BLaER1 treated with 17β-estradiol and CSF1 and Interleukin-3, amounts not matched to agents 10 nM and 100 nM (cell line): ENCODE measurements around the gene TSPAN18.

Experiments used
- H3K27ac ChIP-seq, 11 experiments: shearing (Covaris generic); formaldehyde crosslinking; 2 replicates each; pipeline ENCODE4 v1.8.1; 2022
- H3K27me3 ChIP-seq, 11 experiments: shearing (Covaris generic); formaldehyde crosslinking; 2 replicates each; pipeline ENCODE4 v1.8.1; 2022
- H3K36me3 ChIP-seq, 11 experiments: shearing (Covaris generic); formaldehyde crosslinking; 2 replicates each; pipeline ENCODE4 v1.8.1; 2022
- H3K4me1 ChIP-seq, 10 experiments: shearing (Covaris generic); formaldehyde crosslinking; 2 replicates each; pipeline ENCODE4 v1.8.1; 2022
- H3K4me2 ChIP-seq, 11 experiments: shearing (Covaris generic); formaldehyde crosslinking; 2 replicates each; pipeline ENCODE4 v1.8.1; 2022
- H3K4me3 ChIP-seq, 10 experiments: shearing (Covaris generic); formaldehyde crosslinking; 2 replicates each; pipeline ENCODE4 v1.8.1; 2022
- H3K9ac ChIP-seq, 11 experiments: shearing (Covaris generic); formaldehyde crosslinking; 2 replicates each; pipeline ENCODE4 v1.8.1; 2022
- H3K9me3 ChIP-seq, 11 experiments: shearing (Covaris generic); formaldehyde crosslinking; replicated peaks in 1 of 11; 2 replicates each; pipeline ENCODE4 v1.8.1; 2022
- H4K20me1 ChIP-seq, 11 experiments: shearing (Covaris generic); formaldehyde crosslinking; 2 replicates each; pipeline ENCODE4 v1.8.1; 2022
- Cebpa-rat ChIP-seq, 11 experiments: shearing (Covaris generic); IDR thresholded peaks; 2 replicates each; pipeline ENCODE4 v1.8.1; 2022

The TSPAN18 gene

GRCh38 chr11:44939673-44940395, 213.1 kb downstream of the TSPAN18 start:
- no peak for TF ChIP-seq Cebpa-rat (IDR thresholded peaks at IDR 0.05)
- no peak overlapping the region for H3K4me3 ChIP-seq
- H3K27ac ChIP-seq, result peak overlapping the region in 9 of 11 experiments; percentile 9 to 99 (median 38); a peak in 11 of 22 replicates
- peaks cover 16 to 70% (median 51%) of the 10 kb centered on the region in 11 experiments for H3K36me3 ChIP-seq
- no peaks in the 10 kb centered on the region for H3K9me3 ChIP-seq
- H3K4me2 ChIP-seq, result peak overlapping the region; percentile 86 to 99 (median 97)
- no peaks in the 10 kb centered on the region for H3K27me3 ChIP-seq
- peaks cover 70 to 99% (median 95%) of the 10 kb centered on the region in 11 experiments for H4K20me1 ChIP-seq
- peaks cover 75 to 90% (median 84%) of the 10 kb centered on the region in 10 experiments for H3K4me1 ChIP-seq
- peak overlapping the region in 6 of 11 experiments; percentile 27 to 99 (median 39); a peak in 9 of 22 replicates for H3K9ac ChIP-seq

GRCh38 chr11:44940404-44940803, 213.6 kb downstream of the TSPAN18 start:
- Histone ChIP-seq H3K36me3 (peaks cover 11 to 70% (median 51%) of the 10 kb centered on the region in 11 experiments; a peak in 21 of 22 replicates), H3K4me3 (peak overlapping the region in 1 of 10 experiments; percentile 3; a peak in 2 of 20 replicates), H4K20me1 (peaks cover 74 to 99% (median 95%) of the 10 kb centered on the region in 11 experiments), H3K4me2 (peak overlapping the region; percentile 86 to 99 (median 97)), H3K4me1 (peaks cover 80 to 96% (median 90%) of the 10 kb centered on the region in 10 experiments), H3K27me3 (no peaks in the 10 kb centered on the region), H3K27ac (peak overlapping the region in 4 of 11 experiments; percentile 71 to 99 (median 80); a peak in 7 of 22 replicates), H3K9me3 (no peaks in the 10 kb centered on the region), H3K9ac (peak overlapping the region in 3 of 11 experiments; percentile 72 to 99 (median 99); a peak in 4 of 22 replicates)
- no peak for TF ChIP-seq Cebpa-rat (IDR thresholded peaks at IDR 0.05)

GRCh38 chr11:44940835-44941234, 214.1 kb downstream of the TSPAN18 start:
- H3K4me3 ChIP-seq, result peak overlapping the region in 2 of 10 experiments; percentile 3 to 33; a peak in 2 of 20 replicates
- no peaks in the 10 kb centered on the region for H3K27me3 ChIP-seq
- peak overlapping the region in 10 of 11 experiments; percentile 11 to 99 (median 62); a peak in 13 of 22 replicates for H3K9ac ChIP-seq
- no peaks in the 10 kb centered on the region for H3K9me3 ChIP-seq
- H3K4me2 ChIP-seq, result peak overlapping the region; percentile 86 to 99 (median 97)
- H3K4me1 ChIP-seq, result peaks cover 84 to 100% (median 94%) of the 10 kb centered on the region in 10 experiments
- H4K20me1 ChIP-seq, result peaks cover 75 to 100% (median 97%) of the 10 kb centered on the region in 11 experiments
- TF ChIP-seq Cebpa-rat (IDR thresholded peaks at IDR 0.05), result no peak
- H3K36me3 ChIP-seq, result peaks cover 8 to 70% (median 52%) of the 10 kb centered on the region in 11 experiments; a peak in 19 of 22 replicates
- peak overlapping the region in 9 of 11 experiments; percentile 32 to 99 (median 72); a peak in 16 of 22 replicates for H3K27ac ChIP-seq

DNA sequence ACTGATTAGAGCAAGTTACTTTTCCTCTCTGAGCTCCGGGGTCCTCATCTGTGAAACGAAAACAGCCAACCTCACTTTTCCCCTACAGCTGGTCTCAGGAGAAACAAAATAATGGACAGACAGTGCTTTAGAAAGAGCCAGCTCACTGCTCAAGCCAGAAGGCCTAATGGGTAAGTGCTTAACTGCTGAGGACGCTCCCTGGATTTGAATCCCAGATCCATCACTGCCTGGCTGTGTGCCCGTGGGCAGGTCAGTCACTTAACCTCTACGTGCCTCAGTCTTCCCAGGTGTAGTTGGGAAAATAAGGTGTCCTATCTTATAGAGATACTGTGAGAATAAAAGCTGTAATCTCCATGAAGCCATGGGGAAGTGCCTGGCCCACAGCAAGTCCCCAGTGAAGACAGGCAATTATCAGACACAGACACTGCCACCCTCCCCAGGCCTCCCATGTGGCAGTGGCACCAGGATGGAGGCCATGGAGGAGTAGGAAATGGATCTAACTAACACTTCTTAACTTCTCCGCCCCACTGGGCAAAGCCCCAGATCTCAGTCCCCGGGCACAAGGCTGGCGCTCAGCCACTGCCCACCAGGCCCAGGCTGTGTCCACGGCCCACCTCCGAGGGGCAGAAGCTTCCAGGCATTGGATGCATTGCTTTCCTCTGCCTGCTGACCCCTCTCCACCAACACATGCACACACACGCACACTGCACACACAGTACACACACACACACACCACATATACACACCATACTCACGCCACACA, 214.7 kb downstream of the TSPAN18 start:
- Histone ChIP-seq H3K4me2 (peak overlapping the region; percentile 86 to 99 (median 97)), H3K4me1 (peaks cover 90 to 100% (median 100%) of the 10 kb centered on the region in 10 experiments), H4K20me1 (peaks cover 81 to 100% (median 97%) of the 10 kb centered on the region in 11 experiments)

GRCh38 chr11:44942029-44942955, 215.5 kb downstream of the TSPAN18 start:
- peaks cover 94 to 100% (median 100%) of the 10 kb centered on the region in 10 experiments for H3K4me1 ChIP-seq
- peak overlapping the region; percentile 86 to 99 (median 97) for H3K4me2 ChIP-seq
- H3K9me3 ChIP-seq, result no peaks in the 10 kb centered on the region
- peaks cover 5 to 73% (median 50%) of the 10 kb centered on the region in 11 experiments; a peak in 18 of 22 replicates for H3K36me3 ChIP-seq
- H3K4me3 ChIP-seq, result peak overlapping the region in 8 of 10 experiments; percentile 44 to 59 (median 49); a peak in 16 of 20 replicates
- peak overlapping the region; percentile 11 to 99 (median 61); a peak in 18 of 22 replicates for H3K9ac ChIP-seq
- TF ChIP-seq Cebpa-rat (IDR thresholded peaks at IDR 0.05), result no peak
- H3K27ac ChIP-seq, result peak overlapping the region in 9 of 11 experiments; percentile 50 to 99 (median 72); a peak in 18 of 22 replicates
- peaks cover 81 to 100% (median 97%) of the 10 kb centered on the region in 11 experiments for H4K20me1 ChIP-seq
- no peaks in the 10 kb centered on the region for H3K27me3 ChIP-seq

More for the DNA sequence above, 214.7 kb downstream of the TSPAN18 start:
- Histone ChIP-seq H3K36me3 (peaks cover 6 to 71% (median 49%) of the 10 kb centered on the region in 11 experiments; a peak in 18 of 22 replicates), H3K9me3 (no peaks in the 10 kb centered on the region), H3K27me3 (no peaks in the 10 kb centered on the region), H3K9ac (peak overlapping the region in 10 of 11 experiments; percentile 11 to 99 (median 62); a peak in 17 of 22 replicates), H3K4me3 (peak overlapping the region in 6 of 10 experiments; percentile 3 to 51 (median 45); a peak in 7 of 20 replicates), H3K27ac (peak overlapping the region in 9 of 11 experiments; percentile 32 to 99 (median 72); a peak in 17 of 22 replicates)
- no peak for TF ChIP-seq Cebpa-rat (IDR thresholded peaks at IDR 0.05)

- Histone ChIP-seq H3K4me3 (peak overlapping the region in 8 of 10 experiments; percentile 44 to 59 (median 49); a peak in 15 of 20 replicates), H3K36me3 (peaks cover 0 to 69% (median 42%) of the 10 kb centered on the region in 11 experiments; a peak in 16 of 22 replicates), H4K20me1 (peaks cover 81 to 100% (median 97%) of the 10 kb centered on the region in 11 experiments), H3K27ac (peak overlapping the region in 10 of 11 experiments; percentile 11 to 99 (median 72); a peak in 18 of 22 replicates), H3K4me2 (peak overlapping the region; percentile 86 to 99 (median 97)), H3K9ac (peak overlapping the region; percentile 11 to 99 (median 61); a peak in 19 of 22 replicates), H3K9me3 (no peaks in the 10 kb centered on the region), H3K4me1 (peaks cover 99 to 100% (median 100%) of the 10 kb centered on the region in 10 experiments), H3K27me3 (no peaks in the 10 kb centered on the region)
- TF ChIP-seq Cebpa-rat (IDR thresholded peaks at IDR 0.05), result no peak
Observed at GRCh38 chr11:44943118-44943517, 216.4 kb downstream of the TSPAN18 start.

- Histone ChIP-seq H3K4me1 (peaks cover 99 to 100% (median 100%) of the 10 kb centered on the region in 10 experiments), H3K9me3 (no peaks in the 10 kb centered on the region), H3K4me2 (peak overlapping the region; percentile 86 to 99 (median 97)), H4K20me1 (peaks cover 81 to 100% (median 97%) of the 10 kb centered on the region in 11 experiments), H3K36me3 (peaks cover 0 to 67% (median 38%) of the 10 kb centered on the region in 11 experiments; a peak in 16 of 22 replicates), H3K4me3 (peak overlapping the region in 7 of 10 experiments; percentile 6 to 59 (median 46); a peak in 11 of 20 replicates), H3K27ac (peak overlapping the region in 10 of 11 experiments; percentile 11 to 99 (median 69); a peak in 17 of 22 replicates), H3K27me3 (no peaks in the 10 kb centered on the region), H3K9ac (peak overlapping the region in 10 of 11 experiments; percentile 13 to 99 (median 61); a peak in 18 of 22 replicates)
- no peak for TF ChIP-seq Cebpa-rat (IDR thresholded peaks at IDR 0.05)
Observed at GRCh38 chr11:44943696-44944095, 216.9 kb downstream of the TSPAN18 start.
